ENCODE measurements around the gene ATXN3.

GRCh38 chr14:92154283-92154942, 48.0 kb upstream of the ATXN3 start:
- TF ChIP-seq POLR2AphosphoS5 (IDR thresholded peaks at IDR 0.05; ENCODE audit: low read depth, low read length) (no peak), POLR2A (IDR thresholded peaks at IDR 0.05; ENCODE audit: low read depth, low read length) (no peak)

Measured in GM12892 (cell line).